Effector memory CD4-positive, alpha-beta T cell (primary cell): ENCODE data around the gene ANKRD55.
"Not testable (repeated sequence)": the region's sequence is repeated elsewhere in the genome, so short reads cannot be mapped to it uniquely, and the experiment has no call there.

Experiments used
- DNase-seq, 3 donors: peaks; one replicate each; pipeline ENCODE4 v3.0.0-alpha.2; 2020
- H3K27ac ChIP-seq: 2 replicates; pipeline ENCODE4 v1.7.0; 2013; ENCODE audit warnings: mild to moderate bottlenecking, low read length, moderate library complexity; ENCODE audit not compliant: insufficient read depth, poor library complexity, severe bottlenecking
- H3K27me3 ChIP-seq: replicated peaks from 2 replicates; pipeline ENCODE4 v1.7.0; 2013; ENCODE audit warnings: mild to moderate bottlenecking, low read length; ENCODE audit not compliant: insufficient read depth, control insufficient read depth, poor library complexity, severe bottlenecking
- H3K36me3 ChIP-seq: 2 replicates; pipeline ENCODE4 v1.7.0; 2013; ENCODE audit warnings: mild to moderate bottlenecking, low read length, moderate library complexity; ENCODE audit not compliant: control insufficient read depth, insufficient read depth
- H3K4me1 ChIP-seq: 2 replicates; pipeline ENCODE4 v1.7.0; 2013; ENCODE audit warnings: low read length, mild to moderate bottlenecking; ENCODE audit not compliant: control insufficient read depth, insufficient read depth, poor library complexity, severe bottlenecking
- H3K4me3 ChIP-seq: 2 replicates; pipeline ENCODE4 v1.7.0; 2013; ENCODE audit warnings: low read length, low read depth, mild to moderate bottlenecking; ENCODE audit not compliant: insufficient read depth, poor library complexity, severe bottlenecking
- H3K9me3 ChIP-seq: 2 replicates; pipeline ENCODE4 v1.7.0; 2013; ENCODE audit warnings: mild to moderate bottlenecking, low read length, moderate library complexity; ENCODE audit not compliant: control insufficient read depth

Gene ANKRD55

GRCh38 chr5:56242271-56242670 lies 9.1 kb upstream of the ANKRD55 start:
- not testable (repeated sequence) for DNase-seq, H3K36me3 ChIP-seq, H3K27ac ChIP-seq, H3K4me3 ChIP-seq, H3K27me3 ChIP-seq, H3K4me1 ChIP-seq, H3K9me3 ChIP-seq

GRCh38 chr5:56232538-56232937 lies 592 bp downstream of the ANKRD55 start:
- no peak for DNase-seq
- Histone ChIP-seq H3K4me1 (no peaks in the 10 kb centered on the region), H3K9me3 (no peaks in the 10 kb centered on the region)

GRCh38 chr5:56230576-56230975 lies 2.6 kb downstream of the ANKRD55 start:
- no peaks in the 10 kb centered on the region for H3K9me3 ChIP-seq
- no peak for DNase-seq
- no peaks in the 10 kb centered on the region for H3K4me1 ChIP-seq
- H3K36me3 ChIP-seq, result no peaks in the 10 kb centered on the region
- H3K4me3 ChIP-seq, result no peak overlapping the region
- H3K27ac ChIP-seq, result no peak overlapping the region
- no peaks in the 10 kb centered on the region for H3K27me3 ChIP-seq

More at GRCh38 chr5:56232538-56232937, 592 bp downstream of the ANKRD55 start:
- no peak overlapping the region for H3K4me3 ChIP-seq
- no peaks in the 10 kb centered on the region for H3K27me3 ChIP-seq
- H3K27ac ChIP-seq, result no peak overlapping the region
- no peaks in the 10 kb centered on the region for H3K36me3 ChIP-seq

GRCh38 chr5:56229111-56229510 lies 4.0 kb downstream of the ANKRD55 start:
- no peak overlapping the region for H3K4me3 ChIP-seq
- no peaks in the 10 kb centered on the region for H3K4me1 ChIP-seq
- H3K27ac ChIP-seq, result no peak overlapping the region
- DNase-seq, result no peak
- no peaks in the 10 kb centered on the region for H3K36me3 ChIP-seq
- H3K9me3 ChIP-seq, result no peaks in the 10 kb centered on the region
- H3K27me3 ChIP-seq, result no peaks in the 10 kb centered on the region

GRCh38 chr5:56228631-56229030 lies 4.5 kb downstream of the ANKRD55 start:
- H3K4me3 ChIP-seq, result no peak overlapping the region
- no peak overlapping the region for H3K27ac ChIP-seq
- no peak for DNase-seq
- H3K36me3 ChIP-seq, result no peaks in the 10 kb centered on the region
- no peaks in the 10 kb centered on the region for H3K27me3 ChIP-seq
- no peaks in the 10 kb centered on the region for H3K9me3 ChIP-seq
- H3K4me1 ChIP-seq, result no peaks in the 10 kb centered on the region

- Histone ChIP-seq H3K4me1 (no peaks in the 10 kb centered on the region), H3K27ac (no peak overlapping the region), H3K4me3 (no peak overlapping the region), H3K27me3 (no peaks in the 10 kb centered on the region), H3K9me3 (no peaks in the 10 kb centered on the region), H3K36me3 (no peaks in the 10 kb centered on the region)
- no peak for DNase-seq
Measured at GRCh38 chr5:56227691-56228090, 5.4 kb downstream of the ANKRD55 start.

GRCh38 chr5:56223298-56223697 lies 9.8 kb downstream of the ANKRD55 start:
- DNase-seq, H3K27ac ChIP-seq, H3K4me3 ChIP-seq, H3K36me3 ChIP-seq, H3K4me1 ChIP-seq, H3K27me3 ChIP-seq, H3K9me3 ChIP-seq: not testable (repeated sequence)

- not testable (repeated sequence) for H3K27me3 ChIP-seq, H3K36me3 ChIP-seq, DNase-seq, H3K27ac ChIP-seq, H3K9me3 ChIP-seq, H3K4me3 ChIP-seq, H3K4me1 ChIP-seq
Measured at GRCh38 chr5:56221601-56222000, 11.5 kb downstream of the ANKRD55 start.

GRCh38 chr5:56215019-56215830 lies 17.9 kb downstream of the ANKRD55 start:
- no peak overlapping the region for H3K4me3 ChIP-seq
- no peaks in the 10 kb centered on the region for H3K36me3 ChIP-seq
- no peaks in the 10 kb centered on the region for H3K27me3 ChIP-seq
- DNase-seq, result no peak
- H3K9me3 ChIP-seq, result no peaks in the 10 kb centered on the region
- H3K27ac ChIP-seq, result no peak overlapping the region
- no peaks in the 10 kb centered on the region for H3K4me1 ChIP-seq

- not testable (repeated sequence) for DNase-seq, H3K9me3 ChIP-seq, H3K27ac ChIP-seq, H3K4me1 ChIP-seq, H3K36me3 ChIP-seq, H3K4me3 ChIP-seq, H3K27me3 ChIP-seq
Measured at GRCh38 chr5:56213886-56214535, 19.1 kb downstream of the ANKRD55 start.
